Right renal pelvis (tissue), 4 donors: ENCODE measurements around the gene CDC42BPG. TPM values are rescaled to one million over a fixed set of nuclear protein-coding genes. Genes with fewer than 3 reads are reported as not detected.
"Not testable (repeated sequence)": the region's sequence is repeated elsewhere in the genome, so short reads cannot be mapped to it uniquely, and the experiment has no call there.

Experiments used
- DNase-seq, 4 donors: peaks; one replicate each; pipeline ENCODE4 v3.0.0-alpha.2; 2013; ENCODE audit warnings: low read depth in 4 of 4, low spot score in 3 of 4, missing footprints in 1 of 4
- polyA plus RNA-seq, 4 donors: library from polyadenylated mRNA; unstranded; fragments of 120-200 nt; gene quantifications; one replicate each; pipeline ENCODE4 v1.2.1, GENCODE V29; 2013; ENCODE audit not compliant: insufficient read length in 4 of 4

The CDC42BPG gene
- polyA plus RNA-seq, 4 donors, result 4.4 to 7.1 (median 5.4) TPM

- no peak for DNase-seq
Observed at GRCh38 chr11:64838600-64839334, 5.7 kb downstream of the CDC42BPG start.

GRCh38 chr11:64837887-64838351, 6.5 kb downstream of the CDC42BPG start:
- no peak for DNase-seq

DNA sequence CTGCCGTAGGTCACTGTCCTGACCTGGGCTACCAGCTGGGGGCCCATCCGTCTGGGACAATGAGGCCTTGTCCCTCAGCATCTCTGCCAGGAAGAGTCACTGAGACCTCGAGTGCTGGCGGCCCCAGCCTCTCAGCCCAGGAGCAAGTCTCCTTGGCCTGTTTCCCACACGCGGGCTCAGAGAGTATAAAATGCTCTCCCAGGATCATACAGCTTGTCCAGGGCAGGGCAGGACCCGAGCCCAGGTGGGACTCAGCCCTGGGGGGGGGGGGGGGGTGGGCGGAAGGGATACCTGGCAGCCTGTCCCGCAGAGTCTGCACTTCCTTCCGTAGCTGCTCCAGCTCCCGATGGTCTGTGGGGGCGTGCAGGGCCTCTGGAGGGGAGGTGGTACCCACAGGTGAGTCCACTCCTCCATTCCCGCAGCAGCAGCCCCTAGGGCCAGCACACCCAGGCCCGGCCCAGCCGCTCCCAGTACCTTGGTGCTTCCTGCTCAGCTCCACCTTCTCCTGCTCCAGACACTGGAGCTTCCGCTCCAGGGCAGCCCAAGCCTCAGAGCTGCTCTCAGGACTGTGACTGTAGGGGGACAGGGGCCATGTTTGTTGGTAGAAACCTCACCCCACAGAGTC, 7.9 kb downstream of the CDC42BPG start:
- no peak for DNase-seq

GRCh38 chr11:64835616-64836447, 8.6 kb downstream of the CDC42BPG start:
- no peak for DNase-seq

- DNase-seq, result no peak
Observed at GRCh38 chr11:64834723-64835615, 9.5 kb downstream of the CDC42BPG start.

DNA sequence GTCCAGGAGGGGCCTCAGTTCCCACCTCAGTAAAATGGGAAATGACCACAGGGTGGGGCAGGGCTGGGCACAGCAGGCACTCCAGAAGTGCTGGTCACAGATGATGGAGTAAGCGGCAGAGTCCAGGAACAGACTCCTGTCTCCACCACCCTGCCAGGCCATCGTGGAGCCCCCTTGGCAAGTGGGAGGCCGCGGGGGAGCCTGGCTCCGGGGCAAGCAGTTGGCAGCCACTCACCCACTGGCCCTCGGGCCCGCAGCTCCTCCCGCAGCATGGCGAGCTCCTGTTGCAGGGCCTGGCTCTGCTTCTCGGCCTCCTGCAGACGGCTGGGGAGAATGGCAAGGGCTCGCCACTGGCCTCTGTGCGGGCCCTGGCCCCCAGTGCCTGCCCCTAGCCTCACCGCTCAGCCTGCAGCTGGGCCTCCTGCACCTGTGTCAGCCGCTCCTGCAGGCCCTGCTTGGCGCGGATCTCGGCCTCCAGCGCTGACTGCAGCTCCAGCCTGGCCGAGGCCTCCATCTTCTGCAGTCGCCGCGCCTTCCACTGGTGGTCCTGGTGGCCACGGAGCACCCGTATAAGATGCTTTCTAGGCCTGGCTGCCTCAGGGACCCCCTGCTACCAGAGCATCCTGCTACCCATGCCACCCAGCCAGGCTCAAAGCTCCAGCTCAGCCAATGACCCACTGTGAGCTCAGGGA, 10.3 kb downstream of the CDC42BPG start:
- no peak for DNase-seq

DNA sequence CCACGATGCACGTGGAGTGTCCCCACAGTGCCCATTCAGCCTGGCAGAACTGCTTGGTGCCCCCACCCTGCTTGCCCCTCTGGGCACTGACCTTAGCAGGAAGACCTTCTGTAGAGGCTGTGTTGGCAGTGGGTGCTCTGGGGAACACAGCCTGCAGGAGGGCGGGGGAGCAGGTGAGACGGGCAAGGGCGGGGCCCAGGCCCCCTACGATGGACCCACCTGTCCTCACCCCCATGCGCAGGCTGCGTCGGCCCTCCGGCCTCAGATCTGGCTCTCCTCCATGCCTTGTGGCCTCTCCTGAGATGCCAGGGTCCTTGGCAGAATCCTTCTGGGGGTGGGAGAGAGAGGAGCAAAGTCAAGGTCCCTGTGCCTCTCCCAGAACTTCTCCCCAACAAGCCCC, 10.9 kb downstream of the CDC42BPG start:
- DNase-seq, result no peak

DNA sequence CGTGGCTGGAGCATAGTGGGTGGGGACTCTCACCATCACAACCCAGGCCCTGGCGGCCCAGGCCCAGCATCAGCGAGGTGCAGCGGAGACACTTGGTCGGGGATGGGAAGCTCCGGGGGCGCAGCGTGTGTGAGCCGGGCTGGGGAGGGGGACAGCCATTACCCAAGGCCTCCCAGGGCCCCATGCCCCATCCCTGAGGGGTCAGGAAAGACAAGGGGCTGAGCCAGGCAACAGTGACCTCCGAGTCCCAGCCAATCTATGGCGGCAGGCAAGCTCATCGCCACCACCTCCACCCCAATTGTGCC, 11.3 kb downstream of the CDC42BPG start:
- DNase-seq, result no peak

- no peak for DNase-seq
Observed at GRCh38 chr11:64832467-64833197, 11.8 kb downstream of the CDC42BPG start.

DNA sequence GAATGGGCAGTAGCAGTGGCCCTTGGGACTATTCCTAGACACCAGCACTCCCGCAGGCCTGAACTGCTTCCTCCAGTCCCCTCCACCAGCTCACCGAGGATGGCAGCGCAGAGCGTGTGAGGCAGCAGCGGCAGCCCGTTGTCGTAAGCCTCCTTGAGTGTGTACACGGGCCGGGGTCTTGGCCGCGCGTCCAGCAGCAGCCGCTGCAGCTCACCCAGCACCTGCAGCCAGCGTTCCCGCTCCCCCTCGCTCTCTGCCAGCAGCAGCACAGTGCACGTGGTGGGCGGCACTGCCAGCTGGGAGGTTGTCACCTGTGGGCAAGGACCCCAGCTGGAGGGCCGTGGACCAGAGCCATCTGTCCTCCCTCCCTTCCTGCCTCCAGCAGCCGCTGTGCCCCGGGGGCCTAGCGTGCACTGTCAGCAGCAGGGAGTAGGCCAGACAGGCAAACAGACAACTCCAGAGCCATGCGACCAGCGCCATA, 13.0 kb downstream of the CDC42BPG start:
- DNase-seq, result no peak

DNA sequence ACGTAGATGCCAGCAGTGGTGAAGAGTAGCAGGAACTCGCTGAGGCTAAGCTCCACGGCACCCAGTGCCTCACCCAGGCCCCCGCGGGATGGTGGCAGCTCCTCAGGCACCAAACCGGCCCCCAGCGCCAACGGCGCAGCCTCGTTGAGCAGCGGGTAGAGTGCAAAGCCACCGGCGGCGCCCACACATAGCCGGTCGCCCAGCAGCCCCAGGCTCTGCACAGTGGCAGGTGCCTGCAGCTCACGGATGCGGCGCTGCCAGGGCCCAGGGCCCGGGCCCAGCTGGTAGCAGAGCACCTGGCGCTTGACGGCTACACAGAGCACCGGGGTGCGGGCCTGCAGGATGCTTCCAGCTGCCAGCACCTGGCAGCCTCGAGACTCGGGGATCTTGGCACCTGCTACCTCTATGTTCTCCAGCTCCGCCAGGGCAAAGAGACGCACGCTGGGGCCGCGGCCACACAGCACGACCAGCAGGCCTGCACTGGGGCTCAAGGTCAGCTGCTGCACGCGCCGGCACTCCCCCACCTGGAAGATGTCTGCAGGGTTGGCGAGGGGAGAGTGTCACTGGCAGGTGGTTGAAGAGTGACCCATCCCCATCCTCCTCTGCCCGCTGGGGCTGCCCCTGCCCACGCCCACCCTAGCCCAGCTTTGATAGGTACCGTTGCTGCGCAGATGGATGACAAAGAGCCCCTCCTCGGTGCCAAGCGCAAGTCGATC, 14.8 kb downstream of the CDC42BPG start:
- DNase-seq, result no peak

DNA sequence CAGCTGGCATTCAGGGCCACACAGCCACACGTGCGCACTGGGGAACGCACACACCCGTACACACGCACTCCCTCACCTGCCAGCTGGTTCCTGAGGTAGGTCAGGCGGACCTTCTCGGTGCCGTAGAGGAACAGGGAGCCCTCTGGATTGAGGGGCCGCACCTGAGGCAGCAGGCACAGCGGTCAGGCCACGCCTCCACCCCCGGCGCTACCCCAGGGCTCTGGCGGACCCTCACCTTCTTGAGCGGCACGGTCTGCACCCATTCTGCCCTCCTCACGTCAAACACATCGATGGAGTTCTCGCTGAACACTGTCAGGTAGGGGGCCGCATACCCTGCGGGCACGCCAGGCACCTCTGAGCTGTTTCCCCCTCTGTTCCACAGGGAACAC, 17.0 kb downstream of the CDC42BPG start:
- no peak for DNase-seq

- DNase-seq, result no peak
Observed at GRCh38 chr11:64826578-64827450, 17.6 kb downstream of the CDC42BPG start.

GRCh38 chr11:64826062-64826461, 18.4 kb downstream of the CDC42BPG start:
- no peak for DNase-seq

GRCh38 chr11:64823568-64824119, 20.8 kb downstream of the CDC42BPG start:
- DNase-seq, result no peak

GRCh38 chr11:64817476-64817875, 27.0 kb downstream of the CDC42BPG start:
- DNase-seq, result no peak

DNA sequence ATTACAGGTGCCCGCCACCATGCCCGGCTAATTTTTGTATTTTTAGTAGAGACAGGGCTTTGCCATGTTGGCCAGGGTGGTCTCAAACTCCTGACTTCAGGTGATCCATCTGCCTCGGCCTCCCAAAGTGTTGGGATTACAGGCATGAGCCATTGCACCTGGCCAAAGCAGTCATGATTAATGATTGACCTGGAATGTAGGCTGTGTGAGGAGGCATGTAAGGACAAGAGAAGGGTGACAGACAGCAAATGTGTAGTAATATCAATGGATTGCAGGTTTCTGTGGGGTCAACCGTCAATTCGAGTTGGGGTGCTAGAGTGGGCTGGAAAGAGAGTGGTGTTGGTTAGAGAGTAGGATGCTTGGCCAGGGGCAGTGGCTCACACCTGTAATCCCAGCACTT, 29.0 kb downstream of the CDC42BPG start:
- not testable (repeated sequence) for DNase-seq
